Pancreas (tissue), 10 donors: Measurements from ENCODE around the gene SPEN. TPM values are rescaled to one million over a fixed set of nuclear protein-coding genes. Genes with fewer than 3 reads are reported as not detected.

Experiments
- ATAC-seq, 4 donors: fragments of 200-7000 bp; cut with Tn5 transposase; one replicate each; pipeline versions ENCODE4 v1.8.0 to v1.9.1; 2020; ENCODE audit warnings: mild to moderate bottlenecking in 4 of 4, moderate library complexity in 4 of 4
- DNase-seq, 6 donors: peaks; one replicate each; pipeline ENCODE4 v3.0.0-alpha.2; 2020
- FAIRE-seq: peaks from 2 replicates; lab custom pipeline; 2012; peaks lifted over from hg19 to GRCh38; lab: Jason Lieb, UNC
- H3K27ac ChIP-seq, 4 donors: fragments of 200-600 bp; sonication (generic); 1 replicate in 3 of 4; 2 replicates in 1 of 4; pipeline versions ENCODE4 v1.5.0 to v1.8.0; 2020
- H3K27me3 ChIP-seq, 4 donors: fragments of 200-600 bp; one replicate each; pipeline ENCODE4 v1.8.0; 2021
- H3K36me3 ChIP-seq, 3 donors: fragments of 200-600 bp; sonication (generic) in 1 of 3; one replicate each; pipeline versions ENCODE4 v1.5.0 to v1.8.0; 2020 to 2021
- H3K4me1 ChIP-seq, 3 donors: fragments of 200-600 bp; one replicate each; pipeline ENCODE4 v1.8.0; 2021
- H3K4me3 ChIP-seq, 4 donors: fragments of 200-600 bp; sonication (generic) in 2 of 4; one replicate each; pipeline versions ENCODE4 v1.5.0 to v1.8.0; 2020 to 2021
- H3K9me3 ChIP-seq, 4 donors: fragments of 200-600 bp; one replicate each; pipeline ENCODE4 v1.8.0; 2021
- WGBS, 2 donors: extraction: QIAGEN DNeasy Blood & Tissue Kit; methylation state at CpG; one replicate each; pipeline ENCODE4 v1.1.7; 2013; 5-methylcytosine and 5-hydroxymethylcytosine counted together
- intact Hi-C, 3 donors: fragments of 100-400 bp; cut with DNase I; formaldehyde crosslinking; loops; one replicate each; pipeline versions ENCODE4 v1.11.1 to v1.14.2; 2022
- polyA plus RNA-seq, 2 donors: library from polyadenylated mRNA; stranded (reverse); fragments of 200-250 nt; gene quantifications; one replicate each; pipeline ENCODE4 v1.2.3, GENCODE V29; 2013
- total RNA-seq, 6 donors: library from RNA; stranded (reverse); fragmentation: NEBNext Ultra II Directional in 4 of 6; extraction: Animal tissue kit (Norgen Biotek cat#: 25700) in 4 of 6; gene quantifications; one replicate each; pipeline versions ENCODE4 v1.2.1 to v1.2.4, GENCODE V29; 2021 to 2023
- TF ChIP-seq, protein P1 (sequence below), 4 donors: fragments of 200-600 bp; sonication (generic) in 3 of 4; IDR thresholded peaks; one replicate each; pipeline versions ENCODE4 v1.5.0 to v1.8.0; 2021; ENCODE audit warnings: antibody characterized with exemption in 4 of 4
- donor health status: healthy with polysubstance abuse.
- donor health status: DM: no; HTN: no; CAD: no; lungs with moderate emphysema.
- donor health status: DM: no; HTN: no; CAD: no.
- donor health status: control.
- donor health status: control.
- donor health status: Bipolar disorder and iron deficiency.
- donor health status: DM: yes; HTN: yes; CAD: no.
- donor health status: DM: no; HTN: no; CAD: no.
- donor health status: DM: no; HTN: no; CAD: no.
- donor health status: DM: yes; HTN: yes; CAD: no.

SPEN gene
- total and polyA plus RNA-seq, 8 donors: 16.2 to 38.2 (median 26.2) TPM

DNA sequence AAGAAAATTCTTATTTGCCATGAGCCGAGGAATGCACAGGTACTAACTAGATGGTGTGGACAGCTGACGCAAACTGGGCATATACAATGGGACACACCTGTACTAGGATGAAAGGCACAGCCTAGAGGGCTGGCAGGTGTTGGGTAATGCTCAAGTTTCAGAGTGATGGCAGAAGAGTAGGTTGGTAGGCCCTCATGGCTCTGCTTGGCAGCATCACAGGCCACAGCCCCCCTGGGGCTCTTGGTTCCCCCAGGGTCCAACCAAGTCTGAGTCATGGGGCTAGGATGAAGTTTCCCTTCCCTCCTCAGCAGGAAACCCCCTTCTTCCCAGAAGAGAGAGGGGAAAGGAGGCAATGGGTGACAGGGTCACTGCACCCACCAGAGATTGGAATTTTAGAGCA lies 35.2 kb downstream of the SPEN start:
- no peak for ATAC-seq
- DNase-seq: no peak
- Histone ChIP-seq H3K27ac (no peak overlapping the region), H3K4me1 (peaks cover 0 to 24% (median 13%) of the 10 kb centered on the region in 3 donors), H3K27me3 (no peaks in the 10 kb centered on the region), H3K9me3 (no peaks in the 10 kb centered on the region), H3K36me3 (peaks cover 0 to 5% (median 0%) of the 10 kb centered on the region in 3 donors), H3K4me3 (no peak overlapping the region)
- intact Hi-C loops: no loop called here
- WGBS, 2 donors: 97 to 98% methylated on average over 2 of the region's 2 CpGs
- TF ChIP-seq, protein P1, sequence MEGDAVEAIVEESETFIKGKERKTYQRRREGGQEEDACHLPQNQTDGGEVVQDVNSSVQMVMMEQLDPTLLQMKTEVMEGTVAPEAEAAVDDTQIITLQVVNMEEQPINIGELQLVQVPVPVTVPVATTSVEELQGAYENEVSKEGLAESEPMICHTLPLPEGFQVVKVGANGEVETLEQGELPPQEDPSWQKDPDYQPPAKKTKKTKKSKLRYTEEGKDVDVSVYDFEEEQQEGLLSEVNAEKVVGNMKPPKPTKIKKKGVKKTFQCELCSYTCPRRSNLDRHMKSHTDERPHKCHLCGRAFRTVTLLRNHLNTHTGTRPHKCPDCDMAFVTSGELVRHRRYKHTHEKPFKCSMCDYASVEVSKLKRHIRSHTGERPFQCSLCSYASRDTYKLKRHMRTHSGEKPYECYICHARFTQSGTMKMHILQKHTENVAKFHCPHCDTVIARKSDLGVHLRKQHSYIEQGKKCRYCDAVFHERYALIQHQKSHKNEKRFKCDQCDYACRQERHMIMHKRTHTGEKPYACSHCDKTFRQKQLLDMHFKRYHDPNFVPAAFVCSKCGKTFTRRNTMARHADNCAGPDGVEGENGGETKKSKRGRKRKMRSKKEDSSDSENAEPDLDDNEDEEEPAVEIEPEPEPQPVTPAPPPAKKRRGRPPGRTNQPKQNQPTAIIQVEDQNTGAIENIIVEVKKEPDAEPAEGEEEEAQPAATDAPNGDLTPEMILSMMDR (IDR thresholded peaks at IDR 0.05): no peak
- FAIRE-seq: no peak

DNA sequence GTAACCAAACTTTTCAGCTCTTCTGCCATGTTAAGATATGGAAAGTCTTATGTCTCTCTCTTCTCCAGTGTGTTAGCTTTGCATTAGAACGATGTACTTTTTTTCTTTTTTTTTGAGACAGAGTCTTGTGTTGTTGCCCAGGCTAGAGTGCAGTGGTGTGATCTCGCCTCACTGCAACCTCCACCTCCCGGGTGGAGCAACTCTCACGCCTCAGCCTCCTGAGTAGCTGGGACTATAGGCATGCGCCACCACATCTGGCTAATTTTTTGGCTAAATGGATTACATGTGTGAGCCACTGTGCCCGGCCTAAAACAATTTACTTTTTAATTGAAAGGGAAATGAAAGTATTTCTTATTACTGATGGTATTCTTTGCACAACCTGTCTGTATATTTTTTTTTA lies 35.8 kb downstream of the SPEN start:
- FAIRE-seq (no peak), DNase-seq (no peak), ATAC-seq (no peak)
- intact Hi-C loops: no loop called here
- Histone ChIP-seq H3K9me3 (no peaks in the 10 kb centered on the region), H3K27me3 (no peaks in the 10 kb centered on the region), H3K27ac (no peak overlapping the region), H3K4me3 (no peak overlapping the region), H3K36me3 (peaks cover 0 to 5% (median 0%) of the 10 kb centered on the region in 3 donors), H3K4me1 (peaks cover 0 to 24% (median 13%) of the 10 kb centered on the region in 3 donors)
- WGBS, 2 donors: 87 to 94% methylated on average over 6 of the region's 6 CpGs
- TF ChIP-seq, protein P1 (IDR thresholded peaks at IDR 0.05): no peak

DNA sequence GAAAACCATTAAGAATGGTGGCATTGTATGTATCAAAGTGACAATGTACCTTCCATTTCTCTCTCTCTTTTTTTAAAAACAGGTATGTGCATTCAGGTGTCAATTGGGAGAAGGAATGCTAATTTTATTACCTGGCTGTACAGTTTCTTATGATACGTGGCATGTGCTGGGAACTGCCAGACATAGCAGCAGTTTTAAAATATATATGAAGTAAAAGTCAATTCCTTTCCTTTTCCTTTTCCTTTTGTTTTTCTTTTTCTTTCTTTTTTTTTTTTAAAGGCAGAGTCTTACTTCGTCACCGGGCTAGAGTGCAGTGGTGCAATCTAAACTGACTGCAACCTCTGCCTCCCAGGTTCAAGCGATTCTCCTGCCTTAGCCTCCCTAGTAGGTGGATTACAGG lies 37.0 kb downstream of the SPEN start:
- FAIRE-seq (no peak), ATAC-seq (no peak), DNase-seq (no peak)
- WGBS, 2 donors: 75 to 79% methylated on average over 4 of the region's 4 CpGs
- no peak overlapping the region for H3K4me3 ChIP-seq
- H3K4me1 ChIP-seq: peaks cover 0 to 24% (median 13%) of the 10 kb centered on the region in 3 donors
- TF ChIP-seq, protein P1 (IDR thresholded peaks at IDR 0.05): no peak
- H3K27me3 ChIP-seq: no peaks in the 10 kb centered on the region
- H3K36me3 ChIP-seq: peaks cover 0 to 5% (median 0%) of the 10 kb centered on the region in 3 donors
- no peaks in the 10 kb centered on the region for H3K9me3 ChIP-seq
- peak overlapping the region in 2 of 4 donors; percentile 86 to 90 for H3K27ac ChIP-seq
- intact Hi-C loops: no loop called here

DNA sequence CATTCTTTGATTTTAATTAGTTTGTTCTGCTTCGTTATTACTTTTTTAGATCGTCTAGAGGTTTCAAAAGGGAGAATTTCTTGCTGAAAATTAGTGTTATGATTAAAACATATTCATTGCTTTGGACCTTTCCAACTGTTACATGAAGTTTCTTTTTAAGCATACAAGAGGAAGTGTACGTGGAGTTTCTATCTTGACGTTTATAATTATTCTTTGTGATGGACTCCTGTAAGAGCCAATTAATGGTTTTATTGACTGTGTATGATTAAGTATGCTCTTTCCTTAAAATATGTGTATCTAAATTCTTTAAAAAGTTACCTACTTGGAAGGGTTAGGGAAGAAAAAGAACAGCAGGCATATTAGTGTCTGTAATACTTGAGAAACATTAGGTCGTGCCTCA lies 37.8 kb downstream of the SPEN start:
- WGBS, 2 donors: 61 to 65% methylated on average over 5 of the region's 5 CpGs
- Histone ChIP-seq H3K36me3 (peaks cover 0 to 5% (median 0%) of the 10 kb centered on the region in 3 donors), H3K27ac (peak overlapping the region in 3 of 4 donors; percentile 86 to 90 (median 87)), H3K27me3 (no peaks in the 10 kb centered on the region), H3K4me1 (peaks cover 0 to 24% (median 13%) of the 10 kb centered on the region in 3 donors), H3K4me3 (no peak overlapping the region), H3K9me3 (no peaks in the 10 kb centered on the region)
- FAIRE-seq: no peak
- ATAC-seq: no peak
- intact Hi-C loops: no loop called here
- TF ChIP-seq, protein P1 (IDR thresholded peaks at IDR 0.05): no peak
- no peak for DNase-seq
